NCI-H446 (cell line): ENCODE data around the gene EYS.

Experiments used
- DNase-seq, 2 experiments: peaks; one replicate each; lab custom pipeline; 2025; lab: John Stamatoyannopoulos, UW

Gene EYS

DNA sequence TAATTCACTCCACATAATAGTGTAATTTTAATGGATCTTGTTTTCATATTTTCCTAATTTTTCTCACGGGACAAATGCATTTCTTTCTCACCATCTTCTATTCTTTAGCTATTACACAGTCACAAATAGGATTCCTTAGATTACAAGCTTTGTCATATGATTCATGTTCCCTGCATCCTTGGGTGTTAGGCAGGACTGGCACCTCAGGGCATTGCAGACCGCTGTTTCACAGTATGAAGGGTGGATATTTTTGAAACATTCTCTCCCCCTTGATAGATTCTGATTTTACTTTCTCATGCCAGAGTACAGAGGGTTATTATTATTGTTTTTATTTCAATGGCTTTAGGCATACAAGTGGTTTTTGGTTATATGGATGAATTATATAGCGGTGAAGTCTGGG lies 1469.0 kb downstream of the EYS start:
- DNase-seq, result no peak

DNA sequence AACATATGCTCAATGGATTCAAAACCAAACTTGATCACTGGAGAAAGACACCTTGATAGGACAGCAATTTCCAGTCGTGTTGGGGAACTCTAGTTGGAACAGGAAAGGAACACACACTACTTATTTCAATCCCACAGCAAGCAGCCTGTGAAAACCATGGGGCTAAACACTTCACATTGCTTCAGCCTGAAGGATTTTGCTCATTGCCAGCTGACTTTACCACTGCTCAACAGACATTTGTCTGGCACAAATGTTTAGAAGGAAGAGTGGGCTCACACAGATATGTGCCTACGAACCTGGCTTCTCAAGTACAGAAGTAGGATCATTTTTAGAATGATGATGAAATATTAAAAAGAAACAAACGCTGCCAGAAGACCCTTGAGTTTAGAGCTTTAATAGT lies 1473.3 kb downstream of the EYS start:
- DNase-seq, result peak in 1 of 2 experiments; percentile 36

DNA sequence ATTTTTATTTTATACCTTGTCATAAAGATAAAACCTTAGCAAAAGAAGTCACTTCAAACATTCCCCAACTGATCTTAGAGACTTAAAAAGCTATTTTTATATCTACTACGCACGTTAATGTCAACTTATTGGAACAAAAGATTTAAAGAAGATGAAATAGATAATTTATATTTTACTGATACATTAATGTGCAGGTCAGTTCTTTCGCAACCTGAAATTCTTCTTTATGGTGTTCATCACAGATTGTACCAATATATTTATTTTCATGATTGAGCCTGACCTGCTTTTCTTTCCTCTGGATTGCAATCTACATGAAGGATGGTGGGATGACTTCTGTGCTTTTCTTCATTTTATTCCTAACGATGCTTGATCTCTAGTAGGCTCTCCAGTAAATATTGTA lies 1475.1 kb downstream of the EYS start:
- DNase-seq, result no peak

DNA sequence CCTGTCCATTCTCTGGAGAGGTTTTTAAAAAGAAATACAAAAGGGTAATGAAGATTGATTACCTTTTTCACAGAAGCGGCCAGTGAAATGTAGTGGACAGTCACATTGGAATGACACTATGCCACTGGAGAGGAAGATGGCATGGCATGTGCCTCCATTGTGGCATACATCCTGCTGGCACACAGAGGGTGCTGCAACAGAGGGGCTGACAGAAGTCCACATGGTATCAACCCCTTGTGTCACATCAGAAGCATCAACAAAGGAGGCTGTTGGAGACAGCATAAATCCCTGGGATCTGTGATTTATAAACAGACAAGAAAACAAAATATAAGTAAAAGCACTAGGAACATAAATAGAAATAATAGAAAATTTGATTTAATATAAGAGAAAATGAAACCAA lies 1476.5 kb downstream of the EYS start:
- DNase-seq, result no peak

DNA sequence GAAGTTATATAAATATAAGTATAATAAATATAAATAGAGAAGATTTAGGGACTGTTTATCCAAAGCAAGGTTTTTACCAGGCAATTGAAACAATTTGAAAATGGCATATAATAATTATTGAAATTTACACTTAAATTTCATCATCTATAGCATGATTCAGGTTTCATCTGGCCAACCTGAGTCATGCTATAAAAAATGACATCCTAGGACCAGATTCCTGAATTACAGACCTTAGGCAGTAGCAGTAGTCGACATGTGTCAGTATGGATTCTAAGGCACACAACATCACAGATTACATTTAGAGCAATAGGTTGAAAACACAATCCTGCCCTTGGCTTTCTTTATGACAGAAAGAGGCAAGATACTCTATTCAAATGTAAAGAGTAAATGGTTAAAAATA lies 1479.2 kb downstream of the EYS start:
- no peak for DNase-seq

DNA sequence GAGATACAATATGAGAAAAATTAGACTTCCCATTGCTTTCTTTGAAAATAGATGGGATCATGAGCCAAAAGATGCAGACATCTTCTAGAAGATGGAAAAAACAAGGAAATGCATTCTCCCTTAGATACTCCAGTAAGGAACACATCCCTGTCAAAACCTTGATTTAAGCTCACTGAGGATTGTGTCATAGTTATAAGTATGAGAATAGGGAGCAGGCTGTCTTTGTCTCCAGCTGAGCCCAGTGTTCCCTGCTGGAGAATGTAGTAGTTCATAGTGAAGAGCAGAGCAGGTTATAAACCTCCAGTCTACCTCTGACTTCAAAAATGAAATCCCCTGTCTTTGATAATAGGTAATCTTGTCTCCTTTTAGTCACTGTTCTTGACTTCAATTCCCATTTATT lies 1481.5 kb downstream of the EYS start:
- no peak for DNase-seq

DNA sequence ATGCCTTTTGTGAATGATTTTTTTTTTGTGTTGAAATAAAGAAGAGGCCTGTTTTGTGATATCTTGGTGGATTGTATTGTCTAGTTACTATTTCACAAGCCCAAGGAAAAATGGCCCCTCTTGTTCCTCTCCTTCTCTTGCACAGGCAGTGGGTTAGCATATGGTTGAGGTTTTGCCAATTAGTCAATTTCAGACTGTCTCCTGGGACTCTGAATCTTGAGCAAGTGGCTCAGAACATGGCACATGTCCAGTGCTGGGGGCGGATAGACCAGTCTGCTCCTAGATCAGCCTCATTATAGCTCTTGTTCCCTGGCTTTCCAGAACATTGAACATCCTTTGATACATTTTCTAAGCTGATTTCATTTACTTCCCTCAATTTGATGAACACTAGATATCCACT lies 1482.2 kb downstream of the EYS start:
- peak; percentile 71 to 94 for DNase-seq

DNA sequence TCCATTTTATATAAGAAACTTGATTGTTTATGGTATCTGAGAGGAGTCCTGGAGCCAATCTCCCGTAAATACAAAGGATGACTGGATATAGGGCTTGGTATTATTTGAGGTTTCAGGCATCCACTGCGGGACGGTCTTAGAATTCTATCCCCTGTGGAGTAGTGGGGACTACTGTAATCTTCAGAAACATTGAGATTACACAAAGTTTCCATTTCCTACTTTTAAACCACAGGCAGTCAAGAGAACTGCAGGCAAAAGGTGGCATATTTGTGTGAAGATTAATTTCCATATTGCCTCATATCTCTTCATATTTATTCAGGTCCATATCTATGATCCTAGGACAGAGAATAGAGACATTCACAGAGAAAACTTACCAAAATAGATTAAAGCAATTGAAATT lies 1485.2 kb downstream of the EYS start:
- DNase-seq, result no peak

DNA sequence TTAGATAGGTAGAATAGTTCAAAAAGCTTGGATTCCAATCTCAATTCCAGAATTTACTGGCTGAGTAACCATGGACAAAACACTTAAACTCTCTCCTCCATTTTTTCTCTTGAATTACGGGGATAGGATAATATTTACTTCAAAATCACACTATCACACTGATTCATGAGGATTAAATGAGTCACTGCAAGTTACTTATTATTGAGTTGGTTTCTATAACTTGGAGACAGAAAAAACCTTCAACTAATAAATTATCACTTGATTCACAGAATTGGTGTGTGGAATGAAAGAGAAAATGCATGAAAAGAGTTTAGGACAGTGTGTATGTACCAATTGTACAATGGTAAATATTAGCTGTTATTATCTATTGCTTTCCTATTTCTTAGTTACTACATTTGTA lies 1486.2 kb downstream of the EYS start:
- no peak for DNase-seq

DNA sequence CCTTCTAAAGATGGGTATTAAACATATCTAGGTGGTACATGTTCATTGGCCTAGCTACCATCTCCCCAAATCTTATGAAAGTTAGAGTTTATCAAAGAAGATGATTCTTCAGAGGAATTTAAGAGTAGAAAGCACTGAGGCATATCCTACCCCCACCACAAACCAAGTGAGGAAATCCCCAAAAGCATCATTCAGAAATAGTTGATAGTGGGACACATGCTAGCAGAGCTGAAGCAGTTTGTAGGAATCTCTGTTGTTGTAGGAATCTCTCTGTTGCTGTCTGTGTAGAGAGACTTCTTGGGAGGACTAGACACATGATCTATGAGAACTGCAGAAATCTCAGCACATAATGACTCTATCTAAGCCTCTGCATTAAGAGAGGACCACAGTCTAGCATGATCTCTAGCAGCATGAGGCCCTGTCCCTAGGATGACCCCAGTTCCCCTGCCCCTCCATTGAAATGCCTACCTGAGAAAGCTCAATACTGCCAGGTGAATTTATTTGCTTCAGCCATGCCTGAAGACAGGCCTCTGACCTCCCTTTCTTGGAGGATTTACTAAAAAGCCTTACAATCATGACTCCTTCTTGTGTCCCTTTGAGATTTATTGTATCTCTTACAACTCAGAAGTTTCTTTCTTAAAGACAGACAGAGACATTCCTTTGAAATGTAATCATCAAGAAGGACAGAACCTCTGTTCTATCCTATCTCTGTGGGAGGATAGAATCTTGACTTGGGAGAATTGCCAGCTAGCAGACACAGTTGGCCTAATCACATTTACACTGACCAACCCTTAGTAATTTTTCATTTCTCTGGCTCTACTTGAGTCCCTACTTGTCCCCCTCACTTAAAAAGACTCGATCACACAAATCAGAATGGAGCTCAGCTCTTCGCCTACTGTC lies 1489.1 kb downstream of the EYS start:
- no peak for DNase-seq

DNA sequence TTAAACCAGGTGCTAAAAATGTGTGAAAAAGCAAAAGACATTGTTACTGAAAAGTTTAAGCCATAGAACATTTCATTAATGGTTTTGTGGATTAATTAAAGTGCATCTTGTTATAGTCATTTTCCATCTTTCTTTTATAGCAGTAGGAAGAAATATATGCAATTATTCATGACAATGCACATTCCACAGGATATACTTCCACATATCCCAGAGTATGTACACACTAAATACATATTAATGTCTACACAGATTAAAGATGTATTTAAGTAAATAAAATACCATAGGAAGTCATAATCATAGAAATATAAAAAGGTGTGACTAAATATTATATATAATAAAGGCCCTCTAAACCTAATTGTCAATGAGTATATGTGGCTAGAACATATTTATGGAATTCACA lies 1492.7 kb downstream of the EYS start:
- DNase-seq, result no peak

DNA sequence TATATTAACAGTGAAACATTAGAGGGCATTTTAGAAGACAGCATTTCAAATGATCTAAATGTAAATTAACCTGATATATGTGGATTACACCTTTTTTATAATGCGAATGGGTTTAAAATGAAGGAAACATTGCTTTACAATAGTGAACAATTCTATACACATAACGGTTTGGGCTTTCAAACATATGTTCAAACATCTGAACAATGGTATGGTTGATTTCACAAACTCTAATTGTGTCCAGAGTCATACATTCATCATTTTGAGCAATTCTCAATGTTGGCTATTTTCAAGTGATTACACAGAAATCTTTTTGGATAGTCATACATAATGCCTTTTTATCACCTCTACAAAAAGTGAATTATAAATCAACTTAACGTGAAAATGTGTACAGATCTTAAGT lies 1493.3 kb downstream of the EYS start:
- DNase-seq, result no peak

DNA sequence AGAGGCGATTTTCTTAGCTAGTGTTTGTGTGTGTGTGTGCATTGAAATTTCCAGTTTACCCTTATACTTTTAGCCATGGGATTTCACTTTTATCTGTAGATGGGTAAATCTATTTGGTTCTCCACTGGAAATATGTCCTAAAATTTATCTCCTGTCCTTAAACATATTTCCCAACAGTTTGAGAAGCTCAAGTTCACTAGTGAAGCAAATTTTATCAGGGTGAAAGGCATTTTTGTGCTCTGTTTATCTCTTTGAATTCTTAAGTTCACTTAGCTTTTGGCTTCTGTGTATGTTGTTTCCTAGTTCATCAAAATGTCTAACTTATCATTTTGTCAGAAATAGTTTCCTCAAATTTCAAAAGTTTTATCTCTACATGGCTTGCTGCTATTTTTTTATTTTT lies 1509.8 kb downstream of the EYS start:
- no peak for DNase-seq

DNA sequence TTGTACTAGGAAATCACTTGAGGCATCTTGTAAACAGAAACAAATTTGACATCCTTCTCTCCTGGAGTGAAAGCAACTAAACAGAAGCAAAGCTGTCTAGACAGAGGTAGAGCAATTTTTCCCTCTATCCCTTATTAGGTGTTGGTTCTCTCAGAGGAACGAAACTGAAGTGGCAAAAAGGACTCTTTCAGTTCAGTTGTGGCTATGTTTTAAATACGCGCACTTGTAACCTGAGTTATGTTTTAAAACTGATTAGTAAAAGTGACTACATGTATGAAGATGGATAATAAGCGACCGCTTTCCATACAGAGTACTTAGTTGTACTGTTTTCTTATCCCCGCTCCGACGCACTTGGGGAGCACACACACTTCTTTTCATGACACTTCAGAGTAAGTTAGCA lies 1520.4 kb downstream of the EYS start:
- DNase-seq, result no peak

DNA sequence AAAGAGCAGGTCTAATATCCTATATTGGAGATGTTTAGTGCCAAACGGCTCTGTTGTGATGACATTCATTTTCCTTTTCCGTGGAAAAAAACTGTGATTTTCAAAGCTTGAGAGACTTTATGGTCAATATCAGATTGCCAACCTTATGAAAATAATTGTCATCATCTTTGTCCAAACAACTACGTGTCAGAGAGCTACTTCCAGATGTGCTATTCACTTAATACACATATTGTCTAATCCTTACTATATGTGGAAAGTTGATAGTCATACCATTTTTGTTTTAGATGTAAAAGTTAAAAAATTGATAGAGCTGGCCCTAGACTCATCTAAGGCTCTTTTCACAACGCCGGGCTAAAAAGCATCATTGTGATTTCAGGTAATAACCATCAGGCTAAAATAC lies 1521.4 kb downstream of the EYS start:
- DNase-seq, result no peak

DNA sequence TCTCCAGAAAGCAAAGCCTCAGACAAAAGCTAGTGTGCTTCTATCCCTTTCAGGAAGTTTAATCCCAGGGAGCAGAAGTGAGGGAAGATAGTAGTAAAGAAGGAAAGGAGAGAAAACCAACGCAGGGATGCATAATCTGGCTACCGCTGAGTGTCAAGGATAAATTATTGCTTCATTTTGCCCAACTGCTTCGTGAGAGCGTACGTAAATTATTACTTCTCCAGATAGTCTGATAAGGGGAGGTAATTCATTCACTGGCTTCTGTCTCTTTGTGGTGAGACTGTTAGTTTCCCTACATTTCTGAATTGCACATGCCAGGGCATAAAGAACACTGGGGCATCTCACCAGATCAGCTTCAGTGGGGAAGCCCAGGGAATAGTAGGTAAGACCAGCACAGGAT lies 1531.7 kb downstream of the EYS start:
- DNase-seq, result no peak

DNA sequence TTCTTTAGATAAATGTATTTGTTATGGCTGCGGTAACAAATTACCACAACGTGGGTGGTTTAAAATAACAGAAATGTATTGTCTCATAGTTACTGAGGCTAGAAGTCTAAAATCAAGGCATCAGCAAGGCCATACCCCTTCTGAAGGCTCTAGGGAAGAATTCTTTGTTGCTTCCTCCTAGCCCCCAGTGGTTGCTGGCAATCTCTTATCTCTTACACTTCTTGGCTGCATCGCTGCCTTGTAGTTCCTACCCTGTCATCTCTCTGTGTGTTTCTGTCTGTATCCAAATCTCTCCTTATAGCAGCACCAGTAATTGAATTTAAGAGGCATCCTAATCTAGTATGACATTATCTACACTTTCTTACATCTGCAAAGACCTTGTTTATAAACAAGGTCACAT lies 1536.7 kb downstream of the EYS start:
- no peak for DNase-seq

DNA sequence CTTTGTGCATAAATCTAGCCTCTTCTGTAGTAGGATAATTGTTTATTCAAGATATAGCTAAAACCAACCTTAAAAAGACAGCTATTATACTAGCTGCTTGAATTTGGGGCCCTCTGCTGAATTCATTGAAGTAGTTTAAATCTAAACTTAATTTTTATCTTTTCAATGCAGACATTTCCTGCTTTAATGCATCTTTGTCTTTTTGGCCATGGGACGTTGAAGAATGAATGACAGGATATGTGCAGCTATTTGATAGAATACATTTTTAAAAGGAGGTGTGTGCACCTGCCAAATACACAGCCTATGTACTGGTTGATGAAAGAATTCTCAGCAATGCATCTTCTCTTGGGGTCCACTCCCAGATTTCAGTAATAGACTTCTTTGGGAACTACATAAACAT lies 1546.5 kb downstream of the EYS start:
- DNase-seq, result no peak

DNA sequence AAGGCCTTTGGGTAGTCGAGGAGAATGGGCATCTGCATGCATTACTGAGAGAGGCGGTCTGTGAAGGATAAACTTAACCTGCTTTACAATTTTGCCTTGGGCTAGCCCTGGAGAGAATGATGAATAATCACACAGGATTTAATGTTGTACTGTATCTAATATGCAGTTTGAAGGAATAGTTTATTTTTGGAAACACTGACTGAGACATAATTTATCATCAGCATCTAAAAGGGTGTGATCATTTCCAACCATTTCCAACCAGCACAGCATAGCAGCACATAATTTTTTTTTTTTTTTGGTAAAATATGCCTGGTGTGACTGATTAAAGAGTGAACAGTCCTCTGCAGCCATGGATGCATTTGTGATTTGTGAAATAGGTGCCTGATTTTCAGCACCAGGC lies 1552.0 kb downstream of the EYS start:
- DNase-seq, result no peak

DNA sequence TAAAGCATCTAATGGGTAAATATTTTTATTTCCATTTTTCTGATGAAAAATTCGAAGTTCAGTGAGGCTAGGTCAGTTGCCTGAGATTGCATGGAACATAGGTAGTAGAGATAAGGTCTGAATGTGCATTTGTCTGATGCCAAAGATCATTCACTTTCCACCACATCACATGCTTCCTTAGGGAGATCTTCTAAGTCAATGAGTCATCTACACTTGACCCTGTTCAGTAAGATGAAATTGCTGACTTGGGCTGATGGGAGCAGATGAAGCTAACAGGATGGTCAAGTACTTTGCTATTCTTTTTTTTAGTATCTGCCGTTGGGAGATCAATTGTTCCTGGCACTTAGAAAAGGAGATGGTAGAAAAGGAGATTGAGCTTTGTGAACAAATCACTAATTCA lies 1560.2 kb downstream of the EYS start:
- DNase-seq, result no peak

DNA sequence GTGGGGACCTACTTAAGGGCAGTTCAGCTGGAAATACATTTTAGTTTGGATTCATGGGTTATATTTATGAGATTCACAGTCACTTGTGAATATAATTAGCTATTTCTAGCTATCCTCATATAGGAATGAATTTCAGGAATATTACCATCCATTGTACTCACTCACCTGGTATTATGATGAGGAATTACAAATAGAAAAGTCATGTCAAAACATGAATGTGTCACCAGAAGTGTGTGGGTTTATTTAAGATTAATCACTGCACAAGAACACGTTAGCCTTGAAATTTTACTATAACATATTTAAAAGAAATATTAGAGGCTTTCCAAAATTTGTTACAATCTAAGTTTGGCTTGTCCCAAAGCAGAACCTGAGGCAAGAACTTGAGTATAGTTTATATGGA lies 1560.9 kb downstream of the EYS start:
- DNase-seq, result no peak

DNA sequence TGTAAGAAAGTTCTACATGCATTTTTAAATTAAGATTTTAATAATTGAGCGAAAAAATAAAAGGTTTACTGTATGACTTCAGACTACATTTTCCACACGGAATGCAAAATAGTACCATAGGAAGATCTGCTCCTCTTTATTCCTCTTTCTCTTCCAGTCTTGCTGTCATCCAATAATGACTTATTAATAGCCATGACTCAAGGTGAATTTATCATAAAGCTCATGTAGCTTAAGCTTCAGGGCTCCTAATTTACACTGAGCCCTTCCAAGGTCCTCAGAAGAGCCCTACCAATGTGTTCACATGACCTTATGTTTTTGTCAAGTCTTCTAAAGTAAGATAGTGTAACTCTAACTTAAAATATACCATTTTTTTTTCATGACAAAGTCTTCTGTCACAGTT lies 1561.4 kb downstream of the EYS start:
- DNase-seq, result no peak

DNA sequence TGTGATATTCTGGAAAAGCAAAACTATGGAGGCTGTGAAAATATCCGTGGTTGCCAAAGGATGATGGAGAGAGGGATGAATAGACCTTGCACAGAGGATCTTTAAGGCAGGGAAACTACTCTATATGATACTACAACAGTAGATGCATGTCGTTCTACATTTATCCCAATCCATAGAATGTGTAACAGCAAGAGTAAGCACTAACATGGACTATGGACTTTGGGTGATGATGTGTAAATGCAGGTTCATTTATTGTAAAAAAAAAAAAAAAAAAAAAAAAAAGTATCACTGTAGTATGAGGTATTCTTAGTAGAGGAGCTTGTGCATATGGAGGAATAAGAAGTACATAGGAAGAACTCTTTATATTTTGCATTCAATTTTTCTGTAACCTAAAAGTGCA lies 1563.9 kb downstream of the EYS start:
- no peak for DNase-seq

DNA sequence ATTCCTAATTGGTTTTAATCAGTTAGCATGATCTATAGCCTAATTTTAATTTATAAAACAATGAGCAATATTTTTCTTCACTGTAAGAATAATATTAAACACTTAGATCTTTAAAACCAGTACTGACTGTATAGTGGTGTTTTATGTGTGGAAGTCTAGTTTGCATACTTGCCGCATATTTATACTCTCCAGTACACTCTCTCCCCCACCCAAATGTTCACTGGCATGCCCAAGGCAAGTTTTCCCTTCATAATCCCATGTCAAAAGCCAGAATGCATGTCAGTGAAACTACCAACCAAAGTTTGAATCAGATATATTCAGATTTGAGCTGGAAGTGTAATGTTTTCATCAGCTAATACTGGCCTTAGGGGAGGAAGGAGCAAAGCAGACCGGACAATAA lies 1565.3 kb downstream of the EYS start:
- no peak for DNase-seq
